Body of pancreas (tissue), 4 donors: ENCODE results near the gene DNAJB6. TPM values are rescaled to one million over a fixed set of nuclear protein-coding genes. Genes with fewer than 3 reads are reported as not detected.

Experiments used
- ATAC-seq: fragments of 150-250 bp; one replicate; pipeline ENCODE4 v1.9.1; 2016
- DNase-seq, 4 donors: peaks; one replicate each; pipeline ENCODE4 v3.0.0-alpha.2; 2019
- H3K27ac ChIP-seq, 4 donors: fragments of 200-600 bp; sonication (generic); 1 replicate in 3 of 4; 2 replicates in 1 of 4; pipeline versions ENCODE4 v1.5.1 to v1.6.1; 2016 to 2019; ENCODE audit warnings: mild to moderate bottlenecking in 1 of 4, mixed read lengths in 1 of 4, moderate library complexity in 1 of 4
- H3K27me3 ChIP-seq, 2 donors: fragments of 200-600 bp; sonication (generic); one replicate each; pipeline ENCODE4 v1.6.0; 2016; ENCODE audit warnings: mild to moderate bottlenecking in 1 of 2
- H3K36me3 ChIP-seq, 2 donors: fragments of 200-600 bp; sonication (generic); replicated peaks in 1 of 2; 2 replicates each; pipeline ENCODE4 v1.5.1; 2016; ENCODE audit warnings: low read depth in 2 of 2; ENCODE audit not compliant: insufficient read depth in 1 of 2
- H3K4me1 ChIP-seq: fragments of 200-600 bp; sonication (generic); one replicate; pipeline ENCODE4 v1.6.0; 2016
- H3K4me3 ChIP-seq, 2 donors: fragments of 200-600 bp; sonication (generic); 1 replicate in 1 of 2; 2 replicates in 1 of 2; pipeline ENCODE4 v1.5.1; 2016 to 2019
- H3K9me3 ChIP-seq, 3 donors: fragments of 200-600 bp; sonication (generic); 1 replicate in 2 of 3; 2 replicates in 1 of 3; pipeline ENCODE4 v1.5.1; 2016
- CTCF ChIP-seq, 7 experiments: fragments of 450-650 bp in 4 of 7; fragments of 200-600 bp in 3 of 7; sonication (generic) in 3 of 7; IDR thresholded peaks; one replicate each; pipeline ENCODE4 v1.5.1; 2016 to 2019; ENCODE audit warnings: antibody characterized with exemption in 7 of 7
- POLR2A ChIP-seq, 3 donors: fragments of 450-650 bp; IDR thresholded peaks; one replicate each; pipeline ENCODE4 v1.6.1; 2016; ENCODE audit warnings: antibody characterized with exemption in 3 of 3, mild to moderate bottlenecking in 2 of 3
- WGBS, 2 donors: methylation state at CpG; one replicate each; pipeline ENCODE4 v1.1.5; 2017; 5-methylcytosine and 5-hydroxymethylcytosine counted together
- intact Hi-C: fragments of 100-400 bp; cut with DNase I; formaldehyde crosslinking; loops from one replicate; pipeline ENCODE4 v1.15.1; 2023
- total RNA-seq, 2 donors: library from RNA; depleted of rRNA; stranded (reverse); fragments of >200 nt; gene quantifications; one replicate each; pipeline ENCODE4 v1.1.0, GENCODE V29; 2016

The DNAJB6 gene
- total RNA-seq, 2 donors from 2014 or later, result 26.5 to 32.0 TPM

GRCh38 chr7:157409753-157410727 lies 73.2 kb downstream of the DNAJB6 start:
- no peak for DNase-seq
- 94 to 97% methylated on average over 52 to 68 of the region's 78 CpGs for WGBS, 2 donors
- Histone ChIP-seq H3K9me3 (no peaks in the 10 kb centered on the region), H3K36me3 (peaks cover 0 to 6% of the 10 kb centered on the region in 2 donors), H3K27ac (no peak overlapping the region), H3K4me3 (no peak overlapping the region), H3K4me1 (no peaks in the 10 kb centered on the region), H3K27me3 (no peaks in the 10 kb centered on the region)
- TF ChIP-seq CTCF (IDR thresholded peaks at IDR 0.05), result no peak
- no peak for ATAC-seq
- intact Hi-C loops, result no loop called here

GRCh38 chr7:157410831-157411556 lies 74.2 kb downstream of the DNAJB6 start:
- 92 to 97% methylated on average over 19 to 31 of the region's 33 CpGs for WGBS, 2 donors

GRCh38 chr7:157411580-157411979 lies 74.8 kb downstream of the DNAJB6 start:
- Histone ChIP-seq H3K27ac (no peak overlapping the region), H3K9me3 (no peaks in the 10 kb centered on the region), H3K4me1 (no peaks in the 10 kb centered on the region), H3K4me3 (no peak overlapping the region), H3K27me3 (no peaks in the 10 kb centered on the region), H3K36me3 (peaks cover 0 to 11% of the 10 kb centered on the region in 2 donors)
- WGBS, 2 donors, result 86 to 90% methylated on average over 12 to 19 of the region's 19 CpGs
- DNase-seq (no peak), ATAC-seq (no peak)
- intact Hi-C loops, result no loop called here
- TF ChIP-seq POLR2A (IDR thresholded peaks at IDR 0.05) (no peak), CTCF (IDR thresholded peaks at IDR 0.05) (no peak)

More at GRCh38 chr7:157410831-157411556, 74.2 kb downstream of the DNAJB6 start:
- Histone ChIP-seq H3K27ac (no peak overlapping the region), H3K36me3 (peaks cover 0 to 7% of the 10 kb centered on the region in 2 donors), H3K9me3 (no peaks in the 10 kb centered on the region), H3K4me1 (no peaks in the 10 kb centered on the region), H3K27me3 (no peaks in the 10 kb centered on the region), H3K4me3 (no peak overlapping the region)
- no peak for DNase-seq
- TF ChIP-seq POLR2A (IDR thresholded peaks at IDR 0.05) (no peak), CTCF (IDR thresholded peaks at IDR 0.05) (no peak)
- intact Hi-C loops, result no loop called here
- no peak for ATAC-seq

- Histone ChIP-seq H3K27me3 (no peaks in the 10 kb centered on the region), H3K27ac (no peak overlapping the region), H3K4me1 (no peaks in the 10 kb centered on the region), H3K4me3 (no peak overlapping the region), H3K9me3 (no peaks in the 10 kb centered on the region), H3K36me3 (peaks cover 0 to 11% of the 10 kb centered on the region in 2 donors)
- DNase-seq (no peak), ATAC-seq (no peak)
- intact Hi-C loops, result no loop called here
- TF ChIP-seq CTCF (IDR thresholded peaks at IDR 0.05) (no peak), POLR2A (IDR thresholded peaks at IDR 0.05) (no peak)
- WGBS, 2 donors, result 87 to 91% methylated on average over 10 to 11 of the region's 11 CpGs
These were observed 75.2 kb downstream of the DNAJB6 start for GRCh38 chr7:157412021-157412443.
